Esophagus squamous epithelium (tissue), 5 donors: Measurements from ENCODE around the gene MRPS27. TPM values are rescaled to one million over a fixed set of nuclear protein-coding genes. Genes with fewer than 3 reads are reported as not detected.

Source experiments
- DNase-seq: peaks from one replicate; lab custom pipeline; 2025; lab: John Stamatoyannopoulos, UW
- H3K27ac ChIP-seq, 4 donors: fragments of 200-600 bp; sonication (generic); one replicate each; pipeline ENCODE4 v1.5.1; 2016 to 2019; ENCODE audit warnings: mild to moderate bottlenecking in 1 of 4
- H3K27me3 ChIP-seq, 4 donors: fragments of 200-600 bp; sonication (generic); 1 replicate in 3 of 4; 2 replicates in 1 of 4; pipeline versions ENCODE4 v1.5.1 to v1.6.0; 2017 to 2021; ENCODE audit warnings: antibody characterized with exemption in 1 of 4
- H3K36me3 ChIP-seq, 3 donors: fragments of 200-600 bp; sonication (generic); one replicate each; pipeline ENCODE4 v1.5.1; 2016 to 2019
- H3K4me1 ChIP-seq, 3 donors: fragments of 200-600 bp; sonication (generic); one replicate each; pipeline ENCODE4 v1.5.1; 2017 to 2019
- H3K4me3 ChIP-seq, 4 donors: fragments of 200-600 bp; sonication (generic); 1 replicate in 3 of 4; 2 replicates in 1 of 4; pipeline ENCODE4 v1.5.1; 2016 to 2019; ENCODE audit warnings: mild to moderate bottlenecking in 2 of 4, moderate library complexity in 1 of 4
- H3K9me3 ChIP-seq, 3 donors: fragments of 200-600 bp; sonication (generic); one replicate each; pipeline ENCODE4 v1.5.1; 2016 to 2019
- POLR2A ChIP-seq, 4 donors: fragments of 450-650 bp; IDR thresholded peaks; one replicate each; pipeline ENCODE4 v1.6.1; 2017; ENCODE audit warnings: antibody characterized with exemption in 4 of 4, mild to moderate bottlenecking in 4 of 4, moderate library complexity in 3 of 4
- WGBS, 2 donors: methylation state at CpG; one replicate each; pipeline ENCODE4 v1.1.5; 2018; 5-methylcytosine and 5-hydroxymethylcytosine counted together
- intact Hi-C: fragments of 100-400 bp; cut with DNase I; formaldehyde crosslinking; loops from one replicate; pipeline ENCODE4 v1.15.0; 2022
- total RNA-seq, 4 donors: library from RNA; depleted of rRNA; stranded (reverse); fragments of >200 nt; gene quantifications; one replicate each; pipeline ENCODE4 v1.1.0, GENCODE V29; 2016
- TF ChIP-seq, protein P1 (sequence below), 6 experiments: fragments of 450-650 bp in 4 of 6; fragments of 200-600 bp in 2 of 6; sonication (generic) in 2 of 6; IDR thresholded peaks; one replicate each; pipeline ENCODE4 v1.5.1; 2016 to 2019; ENCODE audit warnings: antibody characterized with exemption in 6 of 6, mild to moderate bottlenecking in 4 of 6, moderate library complexity in 4 of 6
- donor health status: DM: yes; HTN: yes; CAD: no.

Gene MRPS27
- total RNA-seq, 4 donors from 2014 or later = 33.7 to 60.0 (median 53.9) TPM

DNA sequence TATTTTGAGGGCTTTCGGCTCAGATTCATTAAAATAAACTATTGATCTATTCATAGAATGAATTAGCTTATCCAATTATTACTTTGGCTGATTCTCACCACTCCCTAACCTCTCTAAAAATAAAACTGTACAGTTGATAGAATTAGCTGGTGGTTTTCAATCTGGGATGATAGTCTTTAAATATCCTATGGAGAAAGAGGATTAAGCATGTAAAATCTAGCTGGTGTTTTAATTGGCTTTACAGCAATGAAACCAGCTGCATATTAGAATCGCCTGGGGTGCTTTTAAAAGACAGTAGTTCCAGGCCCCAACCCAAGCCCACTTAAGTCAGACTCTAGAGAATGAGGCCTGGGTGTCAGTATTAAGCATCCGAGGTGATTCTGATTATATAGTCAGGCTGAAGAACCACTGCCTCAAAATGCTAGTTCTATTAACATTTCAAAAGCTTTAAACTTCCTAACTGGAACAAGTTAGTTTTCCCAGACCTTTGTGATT is 117.7 kb downstream of the MRPS27 start:
- no peak for TF ChIP-seq POLR2A (IDR thresholded peaks at IDR 0.05)
- TF ChIP-seq, protein P1, sequence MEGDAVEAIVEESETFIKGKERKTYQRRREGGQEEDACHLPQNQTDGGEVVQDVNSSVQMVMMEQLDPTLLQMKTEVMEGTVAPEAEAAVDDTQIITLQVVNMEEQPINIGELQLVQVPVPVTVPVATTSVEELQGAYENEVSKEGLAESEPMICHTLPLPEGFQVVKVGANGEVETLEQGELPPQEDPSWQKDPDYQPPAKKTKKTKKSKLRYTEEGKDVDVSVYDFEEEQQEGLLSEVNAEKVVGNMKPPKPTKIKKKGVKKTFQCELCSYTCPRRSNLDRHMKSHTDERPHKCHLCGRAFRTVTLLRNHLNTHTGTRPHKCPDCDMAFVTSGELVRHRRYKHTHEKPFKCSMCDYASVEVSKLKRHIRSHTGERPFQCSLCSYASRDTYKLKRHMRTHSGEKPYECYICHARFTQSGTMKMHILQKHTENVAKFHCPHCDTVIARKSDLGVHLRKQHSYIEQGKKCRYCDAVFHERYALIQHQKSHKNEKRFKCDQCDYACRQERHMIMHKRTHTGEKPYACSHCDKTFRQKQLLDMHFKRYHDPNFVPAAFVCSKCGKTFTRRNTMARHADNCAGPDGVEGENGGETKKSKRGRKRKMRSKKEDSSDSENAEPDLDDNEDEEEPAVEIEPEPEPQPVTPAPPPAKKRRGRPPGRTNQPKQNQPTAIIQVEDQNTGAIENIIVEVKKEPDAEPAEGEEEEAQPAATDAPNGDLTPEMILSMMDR (IDR thresholded peaks at IDR 0.05) = no peak
- no peak overlapping the region for H3K27ac ChIP-seq
- WGBS, 2 donors = 76 to 85% methylated on average over 3 of the region's 3 CpGs
- DNase-seq = no peak
- intact Hi-C loops = no loop called here
- no peak overlapping the region for H3K4me3 ChIP-seq
- no peaks in the 10 kb centered on the region for H3K9me3 ChIP-seq
- no peaks in the 10 kb centered on the region for H3K4me1 ChIP-seq
- H3K36me3 ChIP-seq = peaks cover 0 to 45% (median 0%) of the 10 kb centered on the region in 3 donors
- peaks cover 0 to 5% (median 0%) of the 10 kb centered on the region in 4 donors for H3K27me3 ChIP-seq

DNA sequence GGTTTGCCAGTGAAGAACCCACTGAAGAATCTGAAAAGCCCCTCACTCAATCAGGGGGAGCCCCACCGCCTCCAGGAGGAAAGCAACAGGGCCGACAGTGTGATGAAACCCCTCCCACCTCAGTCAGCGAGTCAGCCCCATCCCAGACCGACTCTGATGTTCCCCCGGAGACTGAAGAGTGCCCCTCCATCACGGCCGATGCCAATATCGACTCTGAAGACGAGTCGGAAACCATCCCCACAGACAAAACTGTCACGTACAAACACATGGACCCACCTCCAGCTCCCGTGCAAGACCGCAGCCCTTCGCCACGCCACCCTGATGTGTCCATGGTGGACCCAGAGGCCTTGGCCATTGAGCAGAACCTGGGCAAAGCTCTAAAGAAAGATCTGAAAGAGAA is 120.4 kb downstream of the MRPS27 start:
- H3K4me3 ChIP-seq = no peak overlapping the region

DNA sequence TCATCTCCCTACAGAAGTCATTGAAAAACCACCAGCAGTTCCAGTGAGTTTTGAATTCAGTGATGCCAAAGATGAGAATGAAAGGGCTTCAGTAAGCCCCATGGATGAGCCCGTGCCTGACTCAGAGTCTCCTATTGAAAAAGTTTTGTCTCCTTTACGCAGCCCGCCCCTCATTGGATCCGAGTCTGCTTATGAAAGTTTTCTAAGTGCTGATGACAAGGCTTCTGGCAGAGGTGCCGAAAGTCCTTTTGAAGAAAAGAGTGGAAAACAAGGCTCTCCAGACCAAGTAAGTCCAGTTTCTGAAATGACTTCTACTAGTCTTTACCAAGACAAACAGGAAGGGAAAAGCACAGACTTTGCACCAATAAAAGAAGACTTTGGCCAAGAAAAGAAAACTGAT is 122.6 kb downstream of the MRPS27 start:
- peaks cover 0 to 28% (median 0%) of the 10 kb centered on the region in 3 donors for H3K36me3 ChIP-seq
- no peak overlapping the region for H3K4me3 ChIP-seq
- peaks cover 0 to 19% (median 0%) of the 10 kb centered on the region in 4 donors for H3K27me3 ChIP-seq
- intact Hi-C loops = no loop called here
- no peaks in the 10 kb centered on the region for H3K4me1 ChIP-seq
- H3K27ac ChIP-seq = no peak overlapping the region
- TF ChIP-seq, protein P1 (IDR thresholded peaks at IDR 0.05) = no peak
- no peak for TF ChIP-seq POLR2A (IDR thresholded peaks at IDR 0.05)
- no peaks in the 10 kb centered on the region for H3K9me3 ChIP-seq
- no peak for DNase-seq
- WGBS, 2 donors = 94 to 98% methylated on average over 5 of the region's 5 CpGs

More for the DNA sequence above, 120.4 kb downstream of the MRPS27 start:
- 94 to 97% methylated on average over 12 of the region's 15 CpGs for WGBS, 2 donors
- H3K9me3 ChIP-seq = no peaks in the 10 kb centered on the region
- no peak for DNase-seq
- no peak overlapping the region for H3K27ac ChIP-seq
- no peak for TF ChIP-seq POLR2A (IDR thresholded peaks at IDR 0.05)
- TF ChIP-seq, protein P1 (IDR thresholded peaks at IDR 0.05) = no peak
- H3K27me3 ChIP-seq = peaks cover 0 to 19% (median 0%) of the 10 kb centered on the region in 4 donors
- H3K4me1 ChIP-seq = no peaks in the 10 kb centered on the region
- intact Hi-C loops = no loop called here
- H3K36me3 ChIP-seq = peaks cover 0 to 34% (median 0%) of the 10 kb centered on the region in 3 donors

DNA sequence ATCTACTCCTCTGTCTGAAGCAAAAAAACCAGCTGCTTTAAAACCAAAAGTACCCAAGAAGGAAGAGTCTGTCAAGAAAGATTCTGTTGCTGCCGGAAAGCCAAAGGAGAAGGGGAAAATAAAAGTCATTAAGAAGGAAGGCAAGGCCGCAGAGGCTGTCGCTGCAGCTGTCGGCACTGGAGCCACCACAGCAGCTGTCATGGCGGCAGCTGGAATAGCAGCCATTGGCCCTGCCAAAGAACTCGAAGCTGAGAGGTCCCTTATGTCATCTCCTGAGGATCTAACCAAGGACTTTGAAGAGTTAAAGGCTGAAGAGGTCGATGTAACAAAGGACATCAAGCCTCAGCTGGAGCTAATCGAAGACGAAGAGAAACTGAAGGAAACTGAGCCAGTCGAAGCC is 124.5 kb downstream of the MRPS27 start:
- WGBS, 2 donors = 86 to 92% methylated on average over 10 of the region's 10 CpGs
- no peaks in the 10 kb centered on the region for H3K4me1 ChIP-seq

DNA sequence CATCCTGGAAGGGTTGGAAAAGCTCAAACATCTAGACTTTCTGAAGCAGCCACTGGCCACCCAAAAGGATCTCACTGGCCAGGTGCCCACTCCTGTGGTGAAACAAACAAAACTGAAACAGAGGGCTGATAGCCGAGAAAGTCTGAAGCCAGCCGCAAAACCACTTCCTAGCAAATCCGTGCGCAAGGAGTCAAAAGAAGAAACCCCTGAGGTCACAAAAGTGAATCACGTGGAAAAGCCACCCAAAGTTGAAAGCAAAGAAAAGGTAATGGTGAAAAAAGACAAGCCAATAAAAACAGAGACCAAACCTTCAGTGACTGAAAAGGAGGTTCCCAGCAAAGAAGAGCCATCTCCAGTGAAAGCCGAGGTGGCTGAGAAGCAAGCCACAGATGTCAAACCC is 125.2 kb downstream of the MRPS27 start:
- Histone ChIP-seq H3K4me1 (no peaks in the 10 kb centered on the region), H3K4me3 (no peak overlapping the region), H3K27me3 (peaks cover 0 to 19% (median 0%) of the 10 kb centered on the region in 4 donors), H3K9me3 (no peaks in the 10 kb centered on the region), H3K36me3 (peaks cover 0 to 28% (median 0%) of the 10 kb centered on the region in 3 donors), H3K27ac (no peak overlapping the region)
- TF ChIP-seq, protein P1 (IDR thresholded peaks at IDR 0.05) = no peak
- TF ChIP-seq POLR2A (IDR thresholded peaks at IDR 0.05) = no peak
- 81 to 85% methylated on average over 6 of the region's 6 CpGs for WGBS, 2 donors
- DNase-seq = no peak
- intact Hi-C loops = no loop called here

More for the DNA sequence above, 124.5 kb downstream of the MRPS27 start:
- intact Hi-C loops = no loop called here
- H3K27ac ChIP-seq = no peak overlapping the region
- H3K9me3 ChIP-seq = no peaks in the 10 kb centered on the region
- TF ChIP-seq POLR2A (IDR thresholded peaks at IDR 0.05) = no peak
- TF ChIP-seq, protein P1 (IDR thresholded peaks at IDR 0.05) = no peak
- no peak for DNase-seq
- H3K4me3 ChIP-seq = no peak overlapping the region
- H3K27me3 ChIP-seq = peaks cover 0 to 19% (median 0%) of the 10 kb centered on the region in 4 donors
- H3K36me3 ChIP-seq = peaks cover 0 to 28% (median 0%) of the 10 kb centered on the region in 3 donors
